Mammary epithelial cell (primary cell): Measurements from ENCODE around the gene SUB1.

ENCODE experiments used
- CTCF ChIP-seq, 2 donors: IDR thresholded peaks in 1 of 2; conservative IDR thresholded peaks in 1 of 2; 2 replicates each; pipeline ENCODE4 v1.5.1; 2011 to 2012; ENCODE audit warnings: inconsistent platforms in 2 of 2, low read length in 2 of 2, mild to moderate bottlenecking in 2 of 2, control low read depth in 1 of 2, low read depth in 1 of 2; ENCODE audit not compliant: insufficient read depth in 1 of 2; ENCODE audit errors: extremely low read depth in 1 of 2
- EZH2 ChIP-seq: IDR thresholded peaks from 2 replicates; pipeline ENCODE4 v1.6.1; 2012; ENCODE audit warnings: low read length, inconsistent platforms, borderline replicate concordance

- TF ChIP-seq CTCF (conservative IDR thresholded peaks at IDR 0.05 in 1 of 2, IDR thresholded peaks at IDR 0.05 in 1 of 2; ENCODE audit: extremely low read depth in 1 of 2, insufficient read depth in 1 of 2, low read depth in 1 of 2, low read length in 2 of 2) (no peak), EZH2 (no peak)
These were observed 23.3 kb upstream of the SUB1 start for GRCh38 chr5:32562056-32562455.
